K562 (cell line): ENCODE results near the gene UNC5B.

Experiments used
- CTCF ChIP-seq, 3 experiments: IDR thresholded peaks in 2 of 3; conservative IDR thresholded peaks in 1 of 3; 2 replicates each; pipeline ENCODE4 v1.5.1; 2011 to 2012; ENCODE audit warnings: low read length in 3 of 3, mild to moderate bottlenecking in 3 of 3, control low read depth in 2 of 3, improper control_type of control experiment in 1 of 3, inconsistent platforms in 1 of 3, low read depth in 1 of 3, mixed read lengths in 1 of 3, moderate library complexity in 1 of 3; ENCODE audit not compliant: insufficient read depth in 2 of 3
- HINFP ChIP-seq: fragments of 450-650 bp; conservative IDR thresholded peaks from 2 replicates; pipeline ENCODE4 v1.6.1; 2016; ENCODE audit warnings: missing genetic modification characterization, low read depth, mild to moderate bottlenecking, control low read depth, missing compliant biosample characterization
- HMGXB4 ChIP-seq: sonication (generic); formaldehyde crosslinking; IDR thresholded peaks from 2 replicates; pipeline ENCODE4 v1.8.1; 2023; ENCODE audit warnings: mild to moderate bottlenecking, missing genetic modification reagents
- NFE2 ChIP-seq: IDR thresholded peaks from 2 replicates; pipeline ENCODE4 v1.6.1; 2014; ENCODE audit warnings: antibody characterized with exemption, low read depth
- PURB ChIP-seq: sonication (generic); formaldehyde crosslinking; IDR thresholded peaks from 2 replicates; pipeline ENCODE4 v1.9.0; 2021; ENCODE audit warnings: low read depth, mild to moderate bottlenecking, missing genetic modification reagents
- RREB1 ChIP-seq: fragments of 250-450 bp; sonication (Bioruptor Pico); IDR thresholded peaks from 2 replicates; pipeline ENCODE4 v1.4.0; 2020

- TF ChIP-seq NFE2 (no peak), HMGXB4 (CRISPR knock-in tag) (no peak), PURB (CRISPR knock-in tag) (no peak), RREB1 (no peak), HINFP (no peak), CTCF (IDR thresholded peaks at IDR 0.05 in 2 of 3, conservative IDR thresholded peaks at IDR 0.05 in 1 of 3; ENCODE audit: insufficient read depth in 2 of 3, low read depth in 1 of 3, low read length in 3 of 3) (no peak)
These were observed 31.5 kb downstream of the UNC5B start for GRCh38 chr10:71243756-71244395.
